CD4-positive, alpha-beta T cell treated with Interleukin-4 for 4 hours (primary cell): Measurements from ENCODE around the gene ZNF225.
A peak's percentile ranks its signal among the peaks of the same experiment; 100 is the strongest.
"Not testable (repeated sequence)": the region's sequence is repeated elsewhere in the genome, so short reads cannot be mapped to it uniquely, and the experiment has no call there.

Source experiments
- DNase-seq: peaks from one replicate; pipeline ENCODE4 v3.0.0-alpha.2; 2020

Gene ZNF225

DNA sequence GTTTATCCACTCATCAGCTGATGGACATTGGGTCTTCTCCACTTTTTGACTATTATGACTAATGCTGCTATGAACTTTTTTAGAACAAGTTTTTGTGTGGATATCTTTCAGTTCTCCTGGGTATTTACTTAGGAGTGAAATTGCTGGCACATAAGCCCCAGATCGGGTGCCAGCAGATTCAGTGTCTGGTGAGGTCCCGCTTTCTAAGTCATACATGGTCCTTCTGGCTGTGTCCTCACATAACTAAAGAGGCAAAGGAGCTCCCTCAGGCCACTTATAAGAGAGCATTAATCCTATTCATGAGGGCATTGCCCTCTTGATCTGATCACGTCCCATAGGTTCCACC is 51.1 kb downstream of the ZNF225 start:
- no peak for DNase-seq

DNA sequence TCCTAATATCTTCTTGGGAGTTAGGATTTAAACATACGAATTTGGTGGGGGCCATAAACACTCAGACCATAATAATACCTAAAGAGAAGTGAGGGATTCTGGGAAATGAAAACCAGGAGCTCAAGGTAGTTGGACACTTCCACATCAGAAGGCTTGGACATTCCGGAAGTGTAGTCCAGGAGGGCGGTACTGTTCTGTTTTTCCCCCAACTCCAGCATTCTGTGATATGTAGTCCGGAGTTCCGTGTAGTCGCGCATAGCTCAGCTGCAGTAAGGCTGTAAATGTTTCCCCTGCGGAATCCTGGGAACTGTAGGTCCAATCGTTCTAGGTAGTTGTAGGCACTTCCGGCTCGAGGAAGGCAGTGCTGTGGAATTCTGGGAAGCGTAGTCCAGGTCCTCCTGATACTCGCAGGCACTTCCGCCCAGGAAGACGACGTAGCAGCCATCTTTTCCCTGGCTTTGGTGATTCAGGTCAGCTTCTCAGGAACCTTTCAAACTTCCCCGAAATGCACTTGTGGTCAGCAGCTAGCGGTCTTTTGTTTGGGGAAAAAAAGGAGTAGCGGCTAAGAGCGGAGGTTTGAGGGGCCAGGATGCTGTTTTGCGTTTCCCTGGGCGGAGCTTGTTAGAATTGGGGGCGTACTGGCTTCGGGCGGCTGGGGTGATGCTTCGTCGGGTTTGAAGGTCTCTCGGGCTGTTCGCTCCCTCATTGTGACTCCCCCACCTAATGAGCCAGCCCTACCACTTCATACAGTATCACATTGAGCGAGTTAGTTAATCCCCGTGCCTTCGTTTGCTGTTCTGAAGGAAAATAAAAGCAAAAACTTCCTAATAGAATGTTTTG is 51.7 kb downstream of the ZNF225 start, which contains the start of gene ZNF226:
Gene ZNF226 (plus strand): TSS at position 428 of the 840 bp plus-strand sequence. CDS start 4,981 bp downstream, outside the sequence.
- DNase-seq, result peak; percentile 93

DNA sequence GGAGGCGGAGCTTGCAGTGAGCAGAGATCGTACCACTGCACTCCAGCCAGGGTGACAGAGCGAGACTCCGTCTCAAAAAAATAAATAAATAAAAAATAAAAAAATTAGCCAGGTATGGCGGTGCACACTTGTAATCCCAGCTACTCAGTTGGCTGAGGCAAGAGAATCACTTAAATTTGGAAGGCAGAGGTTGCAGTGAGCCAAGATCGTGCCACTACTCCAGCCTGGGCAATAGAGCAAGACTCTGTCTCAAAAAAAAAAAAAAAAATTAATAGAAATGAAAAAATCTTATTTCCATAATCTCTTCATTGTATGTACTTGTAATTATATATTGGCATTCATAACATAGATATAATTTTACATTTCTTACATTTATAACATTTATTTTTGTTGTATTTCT is 57.5 kb downstream of the ZNF225 start:
- DNase-seq, result not testable (repeated sequence)

DNA sequence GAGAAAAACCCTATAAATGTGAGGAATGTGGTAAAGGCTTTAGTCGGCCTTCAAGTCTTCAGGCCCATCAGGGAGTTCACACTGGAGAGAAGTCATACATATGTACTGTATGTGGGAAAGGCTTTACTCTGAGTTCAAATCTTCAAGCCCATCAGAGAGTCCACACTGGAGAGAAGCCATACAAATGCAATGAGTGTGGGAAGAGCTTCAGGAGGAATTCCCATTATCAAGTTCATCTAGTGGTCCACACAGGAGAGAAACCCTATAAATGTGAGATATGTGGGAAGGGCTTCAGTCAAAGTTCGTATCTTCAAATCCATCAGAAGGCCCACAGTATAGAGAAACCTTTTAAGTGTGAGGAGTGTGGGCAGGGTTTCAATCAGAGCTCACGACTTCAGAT is 63.4 kb downstream of the ZNF225 start:
- no peak for DNase-seq

DNA sequence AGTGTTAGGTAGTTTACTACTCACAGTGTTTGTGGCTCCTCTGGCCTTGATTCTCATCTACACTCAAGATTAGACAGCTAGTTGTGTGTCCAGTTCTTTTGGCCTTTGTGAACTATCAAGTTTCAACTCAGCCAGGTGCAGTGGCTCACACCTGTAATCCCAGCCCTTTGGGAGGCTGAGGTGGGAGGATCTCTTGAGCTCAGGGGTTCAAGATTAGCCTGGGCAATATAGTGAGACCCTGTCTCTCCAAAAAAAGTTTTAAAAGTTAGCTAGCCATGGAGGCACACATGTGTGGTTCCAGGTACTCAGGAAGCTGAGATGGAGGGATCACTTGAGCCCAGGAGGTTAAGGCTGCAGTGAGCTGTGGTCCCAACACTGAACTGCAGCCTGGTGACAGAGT is 67.8 kb downstream of the ZNF225 start:
- no peak for DNase-seq

DNA sequence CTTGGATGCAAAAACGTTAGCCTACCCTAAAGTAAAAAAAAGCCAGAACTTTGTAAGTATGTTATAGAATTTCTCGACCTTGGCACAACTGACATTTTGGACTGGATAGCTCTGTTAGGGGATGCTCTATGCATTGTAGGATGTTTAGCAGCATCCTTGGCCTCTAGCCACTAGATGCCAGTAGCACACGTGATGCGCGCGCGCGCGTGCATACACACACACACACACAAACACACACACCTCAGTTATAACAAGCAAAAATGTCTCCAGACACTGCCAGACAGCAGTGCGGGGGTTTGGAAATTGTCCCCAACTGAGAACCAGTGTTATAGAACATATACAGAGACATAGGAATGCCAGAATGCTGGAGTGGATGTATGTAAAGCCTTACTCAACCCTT is 68.9 kb downstream of the ZNF225 start:
- DNase-seq, result no peak
